Measurements from ENCODE around the gene MRPL41.
"Not testable (repeated sequence)": the region's sequence is repeated elsewhere in the genome, so short reads cannot be mapped to it uniquely, and the experiment has no call there.

Gene MRPL41

DNA sequence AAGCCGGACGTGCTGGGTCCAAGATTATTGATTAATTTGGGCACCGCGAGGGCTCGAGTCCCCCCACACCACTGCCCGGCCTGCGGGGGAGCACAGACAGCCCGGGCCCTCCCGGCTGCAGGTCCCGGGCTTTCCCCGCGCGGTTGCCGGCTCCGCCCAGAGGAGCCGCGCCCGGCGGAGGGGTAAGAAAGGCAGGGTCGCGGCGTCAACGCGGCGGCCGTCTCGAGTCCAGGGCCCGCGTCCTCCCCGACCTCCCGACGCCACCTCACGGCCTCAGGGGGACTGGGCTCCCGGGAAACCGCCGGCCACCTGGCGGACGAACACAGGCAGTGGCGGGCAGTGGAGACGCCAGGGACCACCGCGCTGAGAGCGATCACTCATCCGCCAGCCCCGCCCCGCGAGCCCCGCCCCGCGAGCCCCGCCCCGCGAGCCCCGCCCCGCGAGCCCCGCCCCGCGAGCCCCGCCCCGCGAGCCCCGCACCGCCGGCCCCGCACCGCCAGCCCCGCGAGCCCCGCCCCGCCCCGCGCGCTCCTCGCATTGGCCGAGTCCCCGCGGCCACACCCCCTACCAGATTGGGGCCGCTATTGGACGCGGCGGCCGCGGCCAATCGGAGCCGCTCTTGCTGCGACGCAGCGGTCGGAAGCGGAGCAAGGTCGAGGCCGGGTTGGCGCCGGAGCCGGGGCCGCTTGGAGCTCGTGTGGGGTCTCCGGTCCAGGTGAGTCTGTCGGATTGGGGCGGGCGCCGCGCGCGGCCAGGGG, at the start of gene MRPL41:
Gene MRPL41, plus strand, starts transcription at position 616 of the 758 bp plus-strand sequence. CDS start 203 bp downstream, outside the sequence.
- DNase-seq (ENCODE audit: low read depth) = peak; percentile 85

DNA sequence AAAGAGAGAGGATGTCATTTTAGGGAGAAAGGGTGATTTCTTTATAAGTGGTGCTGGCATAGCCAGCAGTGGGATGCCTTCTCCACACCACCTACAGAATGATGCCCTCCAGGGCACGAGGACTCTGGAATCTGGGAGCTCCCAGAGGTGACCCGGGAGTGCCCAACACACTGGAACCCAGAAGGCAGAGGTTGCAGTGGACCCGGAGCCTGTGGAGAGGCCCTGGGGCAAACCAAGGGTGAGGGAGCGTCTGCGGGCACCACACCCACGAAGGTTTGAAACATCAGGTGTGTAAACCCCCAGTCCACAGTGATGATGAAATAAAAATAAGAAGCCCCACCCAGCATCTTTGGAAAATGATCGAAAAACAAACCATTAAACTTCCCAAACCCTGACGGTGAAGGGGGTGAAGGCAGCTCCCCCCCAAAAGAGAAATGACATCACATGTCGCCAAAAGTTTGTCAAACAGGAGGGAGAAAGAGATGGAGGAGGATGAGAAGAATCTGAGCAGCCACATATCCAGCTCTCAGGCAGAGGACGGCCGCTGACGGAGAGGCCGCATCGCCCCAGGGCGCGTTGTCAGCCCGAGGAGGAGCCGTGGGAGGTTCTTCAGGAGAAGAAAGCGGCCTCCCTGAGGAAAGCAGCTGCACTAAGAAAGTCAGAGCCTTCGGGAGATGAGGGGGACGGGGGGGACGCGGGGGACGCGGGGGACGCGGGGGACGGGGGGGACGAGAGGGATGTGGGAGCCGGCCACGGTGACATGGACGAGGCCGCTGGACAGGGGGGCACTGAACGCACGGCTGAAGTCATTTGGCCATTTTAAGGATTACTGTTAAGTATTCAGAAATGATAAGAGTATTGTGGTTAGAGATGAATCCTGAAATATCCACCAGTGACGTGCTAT, 49.4 kb upstream of the MRPL41 start:
- DNase-seq (ENCODE audit: low read depth) = no peak

DNA sequence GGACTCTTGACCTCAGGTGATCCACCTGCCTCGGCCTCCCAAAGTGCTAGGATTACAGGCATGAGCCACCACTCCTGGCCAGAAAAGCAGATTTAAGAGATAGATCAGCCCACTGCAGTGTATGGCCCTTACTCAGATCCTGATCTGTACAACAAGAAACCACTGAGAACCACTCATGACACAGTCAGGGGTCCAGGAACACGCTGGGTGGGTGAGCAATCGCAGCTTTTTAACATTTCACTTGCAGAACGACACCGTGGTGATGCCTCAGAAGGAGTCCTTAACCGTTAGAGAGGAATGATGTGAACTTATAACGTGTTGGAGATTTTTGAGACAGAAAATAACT, 47.3 kb upstream of the MRPL41 start:
- DNase-seq (ENCODE audit: low read depth) = no peak

DNA sequence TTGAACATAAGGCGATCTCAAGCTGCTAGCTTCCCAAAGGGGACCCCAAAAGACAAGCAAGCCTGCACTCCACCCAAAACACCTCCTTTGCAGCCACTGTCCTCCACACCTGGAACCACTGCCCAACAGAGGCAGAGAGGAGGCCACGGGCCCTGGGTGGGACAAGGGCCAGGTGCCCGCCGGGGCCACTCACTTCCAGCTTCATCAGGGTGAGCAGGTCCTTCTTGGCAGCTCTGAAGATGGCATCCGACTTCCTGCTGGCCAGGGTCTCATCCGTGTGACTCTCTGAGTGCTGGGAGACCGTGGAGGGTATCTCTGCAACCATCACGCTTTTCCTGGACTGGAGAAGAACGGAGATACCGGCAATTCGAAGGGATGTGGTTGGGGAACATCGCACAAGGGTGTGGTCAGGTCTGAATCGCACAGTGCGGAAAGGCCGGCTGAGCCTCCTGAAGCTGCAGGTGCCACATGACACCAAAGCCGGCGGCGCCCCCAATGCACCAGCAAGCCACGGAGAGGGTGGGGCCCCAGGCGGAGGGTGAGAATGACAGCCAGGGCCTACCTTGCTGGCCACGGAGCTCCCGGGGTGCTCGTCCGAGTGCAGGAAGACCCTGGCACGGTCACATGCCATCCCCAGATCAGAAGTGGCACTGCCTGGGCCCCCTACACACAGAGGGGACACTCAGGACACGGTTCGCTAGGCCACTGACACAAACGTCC, 46.1 kb upstream of the MRPL41 start:
- no peak for DNase-seq (ENCODE audit: low read depth)

GRCh38 chr9:137506274-137506673, 45.4 kb upstream of the MRPL41 start:
- no peak for DNase-seq (ENCODE audit: low read depth)

DNA sequence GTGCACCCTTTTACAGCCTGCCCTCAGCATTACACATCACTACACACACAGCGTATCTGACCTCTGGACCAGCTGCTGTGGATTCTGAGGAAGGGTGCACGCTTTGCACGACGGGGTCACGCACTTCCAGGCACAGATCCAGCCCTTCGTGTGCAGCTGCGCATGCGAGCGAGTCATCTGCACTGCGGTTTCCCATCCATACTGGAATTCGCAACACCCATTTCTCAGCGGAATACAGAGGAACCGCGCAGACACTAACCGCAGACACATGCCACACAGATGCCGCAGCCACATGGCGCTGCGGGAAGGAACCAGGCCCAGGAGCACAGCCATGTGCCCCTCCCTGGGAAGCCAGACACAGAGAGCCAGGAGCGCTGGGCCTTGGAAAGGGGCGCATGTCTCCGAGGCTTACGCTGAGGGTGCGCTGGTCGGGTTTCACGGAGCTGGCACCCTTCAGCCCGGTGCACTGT, 44.9 kb upstream of the MRPL41 start:
- peak; percentile 87 for DNase-seq (ENCODE audit: low read depth)

- DNase-seq (ENCODE audit: low read depth) = no peak
Observed at GRCh38 chr9:137509198-137509597, 42.5 kb upstream of the MRPL41 start.

DNA sequence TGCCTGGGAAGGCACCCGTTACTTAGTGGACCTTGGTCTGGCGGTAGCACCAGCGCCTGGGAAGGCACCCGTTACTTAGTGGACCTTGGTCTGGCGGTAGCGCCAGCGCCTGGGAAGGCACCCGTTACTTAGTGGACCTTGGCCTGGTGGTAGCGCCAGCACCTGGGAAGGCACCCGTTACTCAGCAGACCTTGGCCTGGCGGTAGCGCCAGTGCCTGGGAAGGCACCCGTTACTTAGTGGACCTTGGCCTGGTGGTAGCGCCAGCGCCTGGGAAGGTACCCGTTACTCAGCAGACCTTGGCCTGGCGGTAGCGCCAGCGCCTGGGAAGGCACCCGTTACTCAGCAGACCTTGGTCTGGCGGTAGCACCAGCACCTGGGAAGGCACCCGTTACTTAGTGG, 40.6 kb upstream of the MRPL41 start:
- DNase-seq (ENCODE audit: low read depth) = not testable (repeated sequence)

GRCh38 chr9:137511758-137512463, 39.8 kb upstream of the MRPL41 start:
- no peak for DNase-seq (ENCODE audit: low read depth)

DNA sequence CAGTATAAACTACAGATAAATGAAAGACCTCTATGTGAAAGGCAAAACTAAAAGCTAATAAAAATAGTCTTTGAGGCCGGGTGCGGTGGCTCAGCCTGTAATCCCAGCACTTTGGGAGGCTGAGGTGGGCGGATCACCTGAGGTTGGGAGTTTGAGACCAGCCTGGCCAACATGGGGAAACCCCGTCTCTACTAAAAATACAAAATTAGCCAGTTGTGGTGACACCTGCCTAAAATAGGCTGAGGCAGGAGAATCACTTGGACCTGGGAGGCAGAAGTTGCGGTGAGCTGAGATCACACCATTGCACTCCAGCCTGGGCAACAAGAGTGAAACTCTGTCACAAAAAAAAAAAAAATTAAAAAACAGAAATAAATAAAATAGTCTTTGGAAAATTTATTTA, 38.5 kb upstream of the MRPL41 start:
- not testable (repeated sequence) for DNase-seq (ENCODE audit: low read depth)

DNA sequence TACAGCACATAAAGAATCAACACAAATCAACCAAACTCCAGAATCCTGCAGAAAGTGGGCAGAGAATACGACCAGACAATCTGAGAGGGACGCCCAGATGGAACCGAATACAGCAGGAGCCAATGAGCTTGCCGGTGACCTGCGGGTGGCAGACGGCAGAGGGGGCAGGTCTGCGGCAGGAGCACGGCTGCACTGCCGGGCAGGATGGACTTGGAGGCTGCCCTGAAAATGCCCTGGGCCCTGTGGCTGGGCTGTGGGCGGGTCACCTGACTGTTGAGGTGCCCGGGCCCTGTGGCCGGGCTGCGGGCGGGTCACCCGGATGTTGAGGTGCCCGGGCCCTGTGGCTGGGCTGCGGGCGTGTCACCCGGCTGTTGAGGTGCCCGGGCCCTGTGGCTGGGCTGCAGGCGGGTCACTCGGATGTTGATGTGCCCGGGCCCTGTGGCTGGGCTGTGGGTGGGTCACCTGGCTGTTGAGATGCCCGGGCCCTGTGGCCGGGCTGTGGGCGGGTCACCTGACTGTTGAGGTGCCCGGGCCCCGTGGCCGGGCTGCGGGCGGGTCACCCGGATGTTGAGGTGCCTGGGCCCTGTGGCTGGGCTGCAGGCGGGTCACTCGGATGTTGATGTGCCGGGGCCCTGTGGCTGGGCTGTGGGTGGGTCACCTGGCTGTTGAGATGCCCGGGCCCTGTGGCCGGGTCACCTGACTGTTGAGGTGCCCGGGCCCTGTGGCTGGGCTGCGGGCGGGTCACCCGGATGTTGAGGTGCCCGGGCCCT, 37.7 kb upstream of the MRPL41 start:
- not testable (repeated sequence) for DNase-seq (ENCODE audit: low read depth)

DNA sequence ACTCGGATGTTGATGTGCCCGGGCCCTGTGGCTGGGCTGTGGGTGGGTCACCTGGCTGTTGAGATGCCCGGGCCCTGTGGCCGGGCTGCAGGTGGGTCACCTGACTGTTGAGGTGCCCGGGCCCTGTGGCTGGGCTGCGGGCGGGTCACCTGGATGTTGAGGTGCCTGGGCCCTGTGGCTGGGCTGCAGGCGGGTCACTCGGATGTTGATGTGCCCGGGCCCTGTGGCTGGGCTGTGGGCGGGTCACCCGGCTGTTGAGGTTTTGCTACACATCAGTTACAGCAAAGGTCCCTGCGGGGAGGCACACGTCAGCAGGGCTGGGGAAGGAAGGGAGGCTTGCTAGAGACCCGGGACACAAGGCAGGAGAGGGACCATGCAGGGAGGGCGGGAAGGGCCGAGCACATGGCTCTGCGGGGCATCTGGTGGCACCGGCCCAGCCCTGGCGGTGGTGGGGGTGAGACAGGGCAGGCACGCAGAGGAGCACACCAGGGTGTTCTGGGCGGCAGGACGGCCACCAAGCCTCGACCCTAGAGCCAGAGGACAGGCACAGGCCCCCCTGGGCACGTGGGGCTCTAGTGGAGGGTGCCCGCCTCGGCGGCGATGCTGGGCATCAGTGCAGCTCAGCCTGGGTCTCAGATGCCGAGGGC, 36.9 kb upstream of the MRPL41 start:
- no peak for DNase-seq (ENCODE audit: low read depth)

GRCh38 chr9:137515338-137515724, 36.3 kb upstream of the MRPL41 start:
- DNase-seq (ENCODE audit: low read depth) = no peak

GRCh38 chr9:137516144-137516917, 35.3 kb upstream of the MRPL41 start:
- no peak for DNase-seq (ENCODE audit: low read depth)

GRCh38 chr9:137518661-137519459, 32.8 kb upstream of the MRPL41 start:
- DNase-seq (ENCODE audit: low read depth) = peak; percentile 15

DNA sequence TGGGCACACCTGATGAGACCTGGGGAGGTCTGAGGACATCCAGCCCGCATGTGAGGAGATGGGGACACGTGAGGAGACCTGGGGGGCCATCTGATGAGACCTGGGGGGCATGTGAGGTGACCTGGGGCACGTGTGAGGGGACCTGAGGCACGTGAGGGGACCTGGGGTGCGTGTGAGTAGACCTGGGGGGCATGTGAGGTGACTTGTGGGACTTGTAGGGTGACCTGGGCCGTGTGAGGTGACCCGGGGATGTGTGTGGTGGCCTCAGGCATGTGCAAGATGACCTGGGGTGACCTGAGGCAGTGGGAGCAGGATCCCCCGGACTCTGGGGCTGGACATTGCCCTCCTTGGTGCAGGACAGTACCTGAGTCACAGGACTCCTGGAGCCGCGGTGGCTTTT, 32.1 kb upstream of the MRPL41 start:
- DNase-seq (ENCODE audit: low read depth) = no peak

GRCh38 chr9:137520614-137521404, 30.9 kb upstream of the MRPL41 start:
- DNase-seq (ENCODE audit: low read depth) = no peak

- DNase-seq (ENCODE audit: low read depth) = no peak
Observed at GRCh38 chr9:137521405-137521985, 30.2 kb upstream of the MRPL41 start.
